Prostate gland (tissue), 2 donors: ENCODE data around the gene DIPK1C. TPM values are rescaled to one million over a fixed set of nuclear protein-coding genes. Genes with fewer than 3 reads are reported as not detected.

Source experiments
- DNase-seq: peaks from one replicate; pipeline ENCODE4 v3.0.0-alpha.2; 2019; ENCODE audit warnings: low spot score
- H3K27ac ChIP-seq, 2 donors: fragments of 200-600 bp; sonication (generic); 2 replicates each; pipeline ENCODE4 v1.5.1; 2017 to 2019
- H3K27me3 ChIP-seq: fragments of 200-600 bp; sonication (generic); replicated peaks from 2 replicates; pipeline ENCODE4 v1.5.1; 2019; ENCODE audit not compliant: insufficient read depth
- H3K36me3 ChIP-seq, 2 donors: fragments of 200-600 bp; sonication (generic); 1 replicate in 1 of 2; 2 replicates in 1 of 2; pipeline versions ENCODE4 v1.5.1 to v1.8.1; 2017 to 2019
- H3K4me1 ChIP-seq: fragments of 200-600 bp; sonication (generic); replicated peaks from 2 replicates; pipeline ENCODE4 v1.5.1; 2019
- H3K4me3 ChIP-seq, 2 donors: fragments of 200-600 bp; sonication (generic); 2 replicates each; pipeline ENCODE4 v1.5.1; 2017 to 2019
- H3K9me3 ChIP-seq: fragments of 200-600 bp; sonication (generic); 2 replicates; pipeline ENCODE4 v1.5.1; 2017
- POLR2A ChIP-seq: fragments of 450-650 bp; IDR thresholded peaks from one replicate; pipeline ENCODE4 v1.6.1; 2016; ENCODE audit warnings: antibody characterized with exemption, mild to moderate bottlenecking
- POLR2AphosphoS5 ChIP-seq: sonication (generic); formaldehyde crosslinking; IDR thresholded peaks from one replicate; pipeline ENCODE4 v1.6.1; 2017; ENCODE audit warnings: antibody characterized with exemption
- WGBS: methylation state at CpG from one replicate; pipeline ENCODE4 v1.1.5; 2018; 5-methylcytosine and 5-hydroxymethylcytosine counted together
- intact Hi-C: fragments of 100-400 bp; cut with DNase I; formaldehyde crosslinking; loops from one replicate; pipeline ENCODE4 v1.14.2; 2022
- total RNA-seq, 2 donors: library from RNA; depleted of rRNA; stranded (reverse); fragments of >200 nt; gene quantifications; one replicate each; pipeline ENCODE4 v1.1.0, GENCODE V29; 2016
- TF ChIP-seq, protein P1 (sequence below), 4 experiments: fragments of 200-600 bp in 2 of 4; fragments of 450-650 bp in 2 of 4; sonication (generic) in 2 of 4; IDR thresholded peaks; 1 replicate in 3 of 4; 2 replicates in 1 of 4; pipeline ENCODE4 v1.5.1; 2016 to 2019; ENCODE audit warnings: antibody characterized with exemption in 4 of 4, mild to moderate bottlenecking in 2 of 4, moderate library complexity in 2 of 4

Gene DIPK1C
- total RNA-seq, 2 donors from 2014 or later, result 10.8 TPM; not detected in 1

DNA sequence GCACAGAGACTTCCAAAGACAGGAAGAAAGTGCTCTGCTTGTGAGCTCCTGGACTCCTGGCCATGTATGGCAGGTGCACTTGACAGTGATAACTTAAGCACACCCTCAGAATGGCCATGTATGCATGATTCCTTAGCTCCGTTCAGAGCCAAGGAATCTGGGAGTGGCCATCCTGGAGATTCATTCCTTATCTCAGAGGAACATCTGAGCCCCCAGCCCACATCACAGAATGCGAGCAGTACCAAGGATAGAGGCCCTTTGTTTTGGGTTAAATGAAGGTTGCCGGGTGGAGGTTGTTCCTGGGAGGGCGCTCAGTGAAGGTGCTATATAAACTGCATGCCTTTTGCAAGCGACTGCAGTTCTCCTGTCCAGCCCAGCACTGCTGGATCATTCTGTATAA lies 26.9 kb downstream of the DIPK1C start:
- intact Hi-C loops, result no loop called here
- no peaks in the 10 kb centered on the region for H3K36me3 ChIP-seq
- no peaks in the 10 kb centered on the region for H3K4me1 ChIP-seq
- no peaks in the 10 kb centered on the region for H3K9me3 ChIP-seq
- WGBS, result 70% methylated on average over 5 of the region's 5 CpGs
- no peak overlapping the region for H3K27ac ChIP-seq
- no peaks in the 10 kb centered on the region for H3K27me3 ChIP-seq
- H3K4me3 ChIP-seq, result no peak overlapping the region
- no peak for DNase-seq
- TF ChIP-seq POLR2AphosphoS5 (no peak), POLR2A (no peak)
- TF ChIP-seq, protein P1, sequence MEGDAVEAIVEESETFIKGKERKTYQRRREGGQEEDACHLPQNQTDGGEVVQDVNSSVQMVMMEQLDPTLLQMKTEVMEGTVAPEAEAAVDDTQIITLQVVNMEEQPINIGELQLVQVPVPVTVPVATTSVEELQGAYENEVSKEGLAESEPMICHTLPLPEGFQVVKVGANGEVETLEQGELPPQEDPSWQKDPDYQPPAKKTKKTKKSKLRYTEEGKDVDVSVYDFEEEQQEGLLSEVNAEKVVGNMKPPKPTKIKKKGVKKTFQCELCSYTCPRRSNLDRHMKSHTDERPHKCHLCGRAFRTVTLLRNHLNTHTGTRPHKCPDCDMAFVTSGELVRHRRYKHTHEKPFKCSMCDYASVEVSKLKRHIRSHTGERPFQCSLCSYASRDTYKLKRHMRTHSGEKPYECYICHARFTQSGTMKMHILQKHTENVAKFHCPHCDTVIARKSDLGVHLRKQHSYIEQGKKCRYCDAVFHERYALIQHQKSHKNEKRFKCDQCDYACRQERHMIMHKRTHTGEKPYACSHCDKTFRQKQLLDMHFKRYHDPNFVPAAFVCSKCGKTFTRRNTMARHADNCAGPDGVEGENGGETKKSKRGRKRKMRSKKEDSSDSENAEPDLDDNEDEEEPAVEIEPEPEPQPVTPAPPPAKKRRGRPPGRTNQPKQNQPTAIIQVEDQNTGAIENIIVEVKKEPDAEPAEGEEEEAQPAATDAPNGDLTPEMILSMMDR (IDR thresholded peaks at IDR 0.05), result no peak

DNA sequence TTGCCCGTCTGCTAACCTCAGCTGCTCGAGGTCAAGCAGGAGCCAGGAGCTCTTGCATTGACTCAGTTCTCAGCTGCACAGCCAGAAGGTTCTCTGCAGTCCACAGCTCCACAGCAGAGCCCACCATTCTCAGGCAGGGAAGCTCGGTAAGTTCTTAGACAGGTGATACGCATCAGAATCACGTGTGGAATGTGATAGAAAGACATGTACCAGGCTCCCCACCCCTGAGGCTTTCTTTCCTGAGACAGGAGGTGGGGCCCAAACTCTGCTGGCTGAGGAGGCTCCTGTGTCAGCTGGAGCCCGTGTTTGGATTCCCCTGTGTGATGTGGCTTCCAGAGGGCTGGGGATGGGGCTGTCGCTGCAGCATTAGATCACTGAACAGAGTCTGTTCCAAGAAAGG lies 28.0 kb downstream of the DIPK1C start:
- Histone ChIP-seq H3K36me3 (no peaks in the 10 kb centered on the region), H3K4me3 (no peak overlapping the region), H3K4me1 (no peaks in the 10 kb centered on the region), H3K27ac (no peak overlapping the region), H3K9me3 (no peaks in the 10 kb centered on the region), H3K27me3 (no peaks in the 10 kb centered on the region)
- DNase-seq, result no peak
- intact Hi-C loops, result no loop called here
- TF ChIP-seq, protein P1 (IDR thresholded peaks at IDR 0.05), result no peak
- no peak for TF ChIP-seq POLR2A
- TF ChIP-seq POLR2AphosphoS5, result no peak
- WGBS, result 57% methylated on average over 7 of the region's 7 CpGs

DNA sequence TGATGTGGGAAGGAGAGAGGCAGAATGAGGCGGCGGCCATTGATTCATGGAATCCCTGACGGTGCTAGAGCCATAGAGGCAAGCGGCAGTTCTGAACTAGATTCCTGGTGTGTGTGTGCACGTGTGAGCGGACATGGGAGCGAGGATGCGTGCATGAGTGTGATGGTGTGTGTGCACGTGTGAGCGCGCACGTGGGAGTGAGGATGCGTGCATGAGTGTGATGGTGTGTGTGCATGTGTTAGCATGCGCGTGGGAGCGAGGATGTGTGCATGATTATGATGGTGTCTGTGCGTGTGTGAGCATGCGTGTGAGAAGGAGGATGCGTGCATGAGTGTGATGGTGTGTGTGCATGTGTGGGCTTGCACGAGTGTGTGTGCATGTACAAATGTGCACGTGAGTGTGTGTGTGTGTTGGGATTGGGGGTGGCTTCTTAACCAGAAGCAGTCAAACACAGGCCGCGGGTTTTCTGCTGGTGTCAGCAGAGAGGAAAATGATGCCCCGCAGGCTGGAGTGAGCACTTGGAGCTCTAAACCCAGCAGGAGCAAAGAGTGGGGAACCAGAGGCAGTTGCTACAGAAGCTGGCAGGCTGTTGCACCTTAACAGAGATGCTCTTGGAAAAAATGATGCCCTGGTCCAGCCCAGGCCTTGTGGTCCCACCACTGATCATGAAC lies 29.5 kb downstream of the DIPK1C start:
- 93% methylated on average over 24 of the region's 24 CpGs for WGBS
- TF ChIP-seq POLR2A (no peak), POLR2AphosphoS5 (no peak)
- TF ChIP-seq, protein P1 (IDR thresholded peaks at IDR 0.05), result no peak
- Histone ChIP-seq H3K4me3 (no peak overlapping the region), H3K27me3 (no peaks in the 10 kb centered on the region), H3K4me1 (no peaks in the 10 kb centered on the region), H3K9me3 (no peaks in the 10 kb centered on the region), H3K36me3 (no peaks in the 10 kb centered on the region), H3K27ac (no peak overlapping the region)
- no peak for DNase-seq
- intact Hi-C loops, result no loop called here

DNA sequence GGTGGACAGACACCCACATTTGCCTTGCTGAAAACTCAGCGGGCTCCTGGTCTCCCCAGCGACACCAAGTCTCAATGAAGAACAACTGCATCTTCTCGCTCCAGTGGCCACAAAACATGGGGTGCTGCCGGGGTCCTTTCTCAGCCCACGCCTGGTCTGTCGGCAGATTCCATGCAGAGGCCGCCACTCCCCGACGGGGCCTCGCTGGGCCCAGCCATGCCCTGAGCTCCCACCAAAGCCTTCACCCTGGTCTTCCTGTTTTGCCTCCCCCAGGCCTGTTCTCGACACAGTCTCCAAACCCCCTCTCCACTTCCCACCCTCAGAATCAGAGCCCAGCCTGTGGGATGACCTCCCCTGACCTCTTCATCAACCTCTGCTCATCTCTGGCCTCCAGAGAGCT lies 31.2 kb downstream of the DIPK1C start:
- WGBS, result 99% methylated on average over 11 of the region's 11 CpGs
- intact Hi-C loops, result no loop called here
- no peaks in the 10 kb centered on the region for H3K36me3 ChIP-seq
- no peaks in the 10 kb centered on the region for H3K9me3 ChIP-seq
- no peak overlapping the region for H3K27ac ChIP-seq
- TF ChIP-seq POLR2A (no peak), POLR2AphosphoS5 (no peak)
- TF ChIP-seq, protein P1 (IDR thresholded peaks at IDR 0.05), result no peak
- H3K4me3 ChIP-seq, result no peak overlapping the region
- H3K4me1 ChIP-seq, result no peaks in the 10 kb centered on the region
- H3K27me3 ChIP-seq, result no peaks in the 10 kb centered on the region
- DNase-seq, result no peak

DNA sequence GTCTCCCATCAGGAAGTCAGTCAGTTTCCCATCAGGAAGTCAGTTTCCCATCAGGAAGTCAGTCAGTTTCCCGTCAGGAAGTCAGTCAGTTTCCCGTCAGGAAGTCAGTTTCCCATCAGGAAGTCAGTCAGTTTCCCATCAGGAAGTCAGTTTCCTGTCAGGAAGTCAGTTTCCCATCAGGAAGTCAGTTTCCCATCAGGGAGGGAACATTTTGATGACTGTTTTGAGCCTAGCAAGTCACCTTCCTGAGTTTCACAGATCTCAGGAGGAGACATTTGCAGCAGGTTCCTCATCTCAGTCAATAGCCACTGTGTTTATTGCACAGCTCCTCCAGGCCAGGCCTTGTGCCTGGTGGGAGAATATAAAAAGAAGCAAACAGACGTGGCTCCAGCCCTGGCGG lies 31.9 kb downstream of the DIPK1C start:
- H3K36me3 ChIP-seq, result no peaks in the 10 kb centered on the region
- no peaks in the 10 kb centered on the region for H3K9me3 ChIP-seq
- no peaks in the 10 kb centered on the region for H3K4me1 ChIP-seq
- intact Hi-C loops, result no loop called here
- no peak overlapping the region for H3K27ac ChIP-seq
- no peak overlapping the region for H3K4me3 ChIP-seq
- no peaks in the 10 kb centered on the region for H3K27me3 ChIP-seq
- 74% methylated on average over 4 of the region's 4 CpGs for WGBS
- TF ChIP-seq POLR2AphosphoS5 (no peak), POLR2A (no peak)
- TF ChIP-seq, protein P1 (IDR thresholded peaks at IDR 0.05), result no peak
- no peak for DNase-seq
